T-helper 1 cell treated with Interleukin-12 subunit alpha and Interleukin-12 subunit beta and Interleukin-4 antibody, amounts not matched to agents 30 μg/mL and 1 μg/mL, for 36 hours (primary cell): ENCODE data around the gene TTC39C.

Experiments used
- H3K27ac Mint-ChIP-seq: one replicate; pipeline ENCODE4 v1.8.0; 2021; ENCODE audit warnings: mild to moderate bottlenecking, mixed read lengths
- H3K27me3 Mint-ChIP-seq: one replicate; pipeline ENCODE4 v1.8.0; 2021; ENCODE audit warnings: low read depth, mixed read lengths
- H3K36me3 Mint-ChIP-seq: one replicate; pipeline ENCODE4 v1.8.0; 2021; ENCODE audit warnings: low read depth, mixed read lengths
- H3K4me1 Mint-ChIP-seq: one replicate; pipeline ENCODE4 v1.8.0; 2021; ENCODE audit warnings: low read depth, mixed read lengths
- H3K4me3 Mint-ChIP-seq: one replicate; pipeline ENCODE4 v1.8.0; 2021; ENCODE audit warnings: mild to moderate bottlenecking, moderate library complexity, mixed read lengths
- H3K9me3 Mint-ChIP-seq: one replicate; pipeline ENCODE4 v1.8.0; 2021; ENCODE audit warnings: mixed read lengths

TTC39C gene

GRCh38 chr18:24003903-24004640 is 10.5 kb upstream of the TTC39C start:
- H3K27me3 Mint-ChIP-seq, result peaks cover 5% of the 10 kb centered on the region
- H3K4me1 Mint-ChIP-seq, result peaks cover 37% of the 10 kb centered on the region
- no peaks in the 10 kb centered on the region for H3K9me3 Mint-ChIP-seq
- H3K4me3 Mint-ChIP-seq, result no peak overlapping the region
- no peaks in the 10 kb centered on the region for H3K36me3 Mint-ChIP-seq
- H3K27ac Mint-ChIP-seq, result no peak overlapping the region

- H3K27ac Mint-ChIP-seq, result no peak overlapping the region
Measured at GRCh38 chr18:24006712-24007313, 7.7 kb upstream of the TTC39C start.

GRCh38 chr18:24009246-24009645 is 5.3 kb upstream of the TTC39C start:
- Mint-ChIP-seq H3K4me1 (peaks cover 49% of the 10 kb centered on the region), H3K4me3 (peak overlapping the region; percentile 66), H3K27ac (peak overlapping the region; percentile 68)

More at GRCh38 chr18:24006712-24007313, 7.7 kb upstream of the TTC39C start:
- Mint-ChIP-seq H3K4me1 (peaks cover 46% of the 10 kb centered on the region), H3K27me3 (peaks cover 5% of the 10 kb centered on the region), H3K9me3 (no peaks in the 10 kb centered on the region), H3K36me3 (no peaks in the 10 kb centered on the region), H3K4me3 (no peak overlapping the region)

GRCh38 chr18:24009651-24010333 is 4.8 kb upstream of the TTC39C start:
- peak overlapping the region; percentile 71 for H3K27ac Mint-ChIP-seq
- H3K9me3 Mint-ChIP-seq, result no peaks in the 10 kb centered on the region
- peak overlapping the region; percentile 66 for H3K4me3 Mint-ChIP-seq
- no peaks in the 10 kb centered on the region for H3K27me3 Mint-ChIP-seq
- peaks cover 49% of the 10 kb centered on the region for H3K4me1 Mint-ChIP-seq
- H3K36me3 Mint-ChIP-seq, result no peaks in the 10 kb centered on the region

More at GRCh38 chr18:24009246-24009645, 5.3 kb upstream of the TTC39C start:
- no peaks in the 10 kb centered on the region for H3K36me3 Mint-ChIP-seq
- H3K9me3 Mint-ChIP-seq, result no peaks in the 10 kb centered on the region
- no peaks in the 10 kb centered on the region for H3K27me3 Mint-ChIP-seq

- Mint-ChIP-seq H3K36me3 (peaks cover 3% of the 10 kb centered on the region), H3K4me3 (no peak overlapping the region), H3K27ac (peak overlapping the region; percentile 92), H3K9me3 (no peaks in the 10 kb centered on the region), H3K27me3 (no peaks in the 10 kb centered on the region), H3K4me1 (peaks cover 52% of the 10 kb centered on the region)
Measured at GRCh38 chr18:24010673-24011072, 3.9 kb upstream of the TTC39C start.

- H3K27ac Mint-ChIP-seq, result peak overlapping the region; percentile 92
- peak overlapping the region; percentile 76 for H3K4me3 Mint-ChIP-seq
- peaks cover 6% of the 10 kb centered on the region for H3K36me3 Mint-ChIP-seq
- peaks cover 56% of the 10 kb centered on the region for H3K4me1 Mint-ChIP-seq
- H3K27me3 Mint-ChIP-seq, result no peaks in the 10 kb centered on the region
- H3K9me3 Mint-ChIP-seq, result no peaks in the 10 kb centered on the region
Measured at GRCh38 chr18:24011123-24011917, 3.2 kb upstream of the TTC39C start.

DNA sequence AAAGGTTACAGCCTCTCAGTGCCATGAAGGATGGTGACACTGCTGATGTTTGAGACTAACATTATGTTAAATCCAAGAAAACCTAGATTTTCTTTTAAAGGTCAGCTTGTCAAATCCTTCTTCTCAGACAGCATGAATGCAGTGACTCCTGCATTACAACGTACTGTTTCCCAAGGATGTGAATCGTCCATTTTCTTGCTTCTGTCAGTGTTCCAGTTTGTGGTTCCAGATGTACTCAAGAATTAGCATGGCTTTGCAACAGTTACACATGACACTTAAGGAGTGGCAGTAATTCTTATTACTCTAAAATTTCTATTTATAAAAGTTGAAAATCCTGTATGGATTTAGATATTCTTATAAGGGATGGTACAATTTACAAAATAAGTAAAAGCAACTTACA is 1.5 kb upstream of the TTC39C start:
- H3K4me1 Mint-ChIP-seq, result peaks cover 62% of the 10 kb centered on the region
- H3K4me3 Mint-ChIP-seq, result peak overlapping the region; percentile 76
- H3K36me3 Mint-ChIP-seq, result peaks cover 14% of the 10 kb centered on the region
- no peaks in the 10 kb centered on the region for H3K9me3 Mint-ChIP-seq
- no peaks in the 10 kb centered on the region for H3K27me3 Mint-ChIP-seq
- peak overlapping the region; percentile 92 for H3K27ac Mint-ChIP-seq

- H3K36me3 Mint-ChIP-seq, result peaks cover 21% of the 10 kb centered on the region
- peak overlapping the region; percentile 83 for H3K27ac Mint-ChIP-seq
- H3K9me3 Mint-ChIP-seq, result no peaks in the 10 kb centered on the region
- H3K4me3 Mint-ChIP-seq, result peak overlapping the region; percentile 92
- peaks cover 67% of the 10 kb centered on the region for H3K4me1 Mint-ChIP-seq
- H3K27me3 Mint-ChIP-seq, result no peaks in the 10 kb centered on the region
Measured at GRCh38 chr18:24014986-24015638, 558 bp downstream of the TTC39C start.

DNA sequence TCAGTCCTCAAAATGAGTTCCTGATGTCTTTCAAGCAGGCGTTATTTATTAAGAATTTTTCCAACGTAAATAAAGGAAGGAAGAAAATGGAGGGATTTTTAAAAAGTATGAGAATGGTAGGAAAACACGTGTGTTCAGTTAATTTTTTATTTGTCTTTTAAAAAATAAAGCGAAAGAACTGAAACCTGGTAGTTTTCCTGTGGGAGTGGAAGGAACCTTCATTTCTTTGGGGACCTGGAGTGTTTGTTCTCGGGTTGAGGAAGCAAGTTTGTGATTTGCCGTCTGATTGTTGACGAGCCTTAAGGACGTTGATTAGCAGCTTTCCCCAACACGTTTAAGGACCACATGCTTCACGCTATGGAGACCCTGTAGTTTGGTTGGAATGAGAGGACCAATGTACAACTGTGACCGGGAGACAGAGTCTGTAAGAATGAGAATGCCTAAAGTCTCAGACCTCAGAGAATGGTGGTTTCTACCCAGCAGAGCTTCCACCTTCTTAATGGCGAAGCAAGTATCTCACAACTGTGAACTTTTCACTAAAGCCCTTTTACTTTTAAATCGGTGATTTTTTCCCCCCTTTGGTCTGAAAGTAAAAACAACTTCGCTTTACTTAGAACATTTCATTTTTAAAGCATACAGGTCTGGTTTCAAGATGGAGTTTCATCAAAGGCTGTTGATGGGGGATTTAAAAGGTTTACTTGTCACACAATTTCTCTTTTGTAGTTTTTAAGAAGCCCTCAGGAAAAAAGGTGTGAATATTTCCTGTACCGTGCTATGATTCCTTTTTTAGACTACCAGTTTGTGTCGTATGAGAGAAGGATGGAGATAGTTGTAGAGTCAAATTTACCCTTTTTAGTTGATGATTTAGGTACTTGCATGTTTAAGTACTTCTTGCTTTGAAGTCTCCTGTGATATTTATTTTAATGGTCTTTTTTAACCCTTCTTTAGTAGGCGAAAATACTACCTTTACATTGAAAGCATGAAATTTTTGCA is 1.4 kb downstream of the TTC39C start:
- peak overlapping the region; percentile 83 for H3K27ac Mint-ChIP-seq
- H3K4me1 Mint-ChIP-seq, result peaks cover 70% of the 10 kb centered on the region
- peaks cover 25% of the 10 kb centered on the region for H3K36me3 Mint-ChIP-seq
- no peaks in the 10 kb centered on the region for H3K9me3 Mint-ChIP-seq
- no peaks in the 10 kb centered on the region for H3K27me3 Mint-ChIP-seq
- peak overlapping the region; percentile 92 for H3K4me3 Mint-ChIP-seq

GRCh38 chr18:24016643-24017042 is 2.1 kb downstream of the TTC39C start:
- Mint-ChIP-seq H3K27ac (no peak overlapping the region), H3K4me1 (peaks cover 70% of the 10 kb centered on the region), H3K36me3 (peaks cover 31% of the 10 kb centered on the region), H3K27me3 (no peaks in the 10 kb centered on the region), H3K9me3 (no peaks in the 10 kb centered on the region), H3K4me3 (peak overlapping the region; percentile 92)

DNA sequence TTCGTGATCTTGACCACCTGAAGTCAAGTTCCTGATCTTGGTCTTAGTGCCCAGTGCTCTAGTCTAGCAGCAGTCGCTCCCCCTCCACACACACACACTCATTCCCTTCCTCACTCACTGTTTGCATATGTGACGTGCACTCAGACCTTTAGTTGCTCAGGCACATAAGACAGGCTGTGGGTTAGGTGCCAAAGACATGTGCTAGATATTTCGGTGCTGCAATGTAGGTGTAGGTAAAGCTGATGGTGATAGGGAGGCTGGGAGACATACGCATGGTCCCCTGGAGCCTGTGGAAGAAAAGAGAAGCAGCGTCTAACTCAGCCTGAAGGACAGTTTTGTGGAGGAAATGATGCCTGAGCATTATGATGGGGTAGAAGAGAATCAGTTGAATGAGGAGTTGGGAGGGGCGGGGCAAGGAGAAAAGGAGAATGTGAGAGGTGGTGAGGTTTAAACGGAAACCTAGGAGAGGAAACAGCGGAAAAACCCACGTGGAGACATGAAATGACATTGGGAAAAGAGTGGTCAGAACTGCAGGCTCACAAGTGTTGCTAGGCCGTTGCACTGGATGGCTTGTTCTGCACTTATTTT is 3.8 kb downstream of the TTC39C start:
- Mint-ChIP-seq H3K27ac (peak overlapping the region; percentile 77), H3K4me3 (peak overlapping the region; percentile 73), H3K4me1 (peaks cover 69% of the 10 kb centered on the region), H3K9me3 (no peaks in the 10 kb centered on the region), H3K27me3 (no peaks in the 10 kb centered on the region), H3K36me3 (peaks cover 38% of the 10 kb centered on the region)

GRCh38 chr18:24019641-24020331 is 5.2 kb downstream of the TTC39C start:
- Mint-ChIP-seq H3K27ac (peak overlapping the region; percentile 95), H3K4me1 (peaks cover 80% of the 10 kb centered on the region), H3K9me3 (no peaks in the 10 kb centered on the region), H3K4me3 (peak overlapping the region; percentile 83), H3K36me3 (peaks cover 44% of the 10 kb centered on the region), H3K27me3 (no peaks in the 10 kb centered on the region)
